Kidney epithelial cell (primary cell): ENCODE data around the gene ORAI1. TPM values are rescaled to one million over a fixed set of nuclear protein-coding genes. Genes with fewer than 3 reads are reported as not detected.

Experiments used
- DNase-seq: peaks from one replicate; pipeline ENCODE4 v3.0.0-alpha.2; 2010; ENCODE audit warnings: low read depth
- H3K27me3 ChIP-seq: 2 replicates; pipeline ENCODE4 v1.6.0; 2011; ENCODE audit warnings: low read length; ENCODE audit not compliant: control insufficient read depth, insufficient read depth
- H3K36me3 ChIP-seq: 2 replicates; pipeline ENCODE4 v1.5.1; 2011; ENCODE audit warnings: low read length; ENCODE audit not compliant: control insufficient read depth, insufficient read depth
- H3K4me3 ChIP-seq: 2 replicates; pipeline ENCODE4 v1.5.1; 2011; ENCODE audit warnings: low read depth, mild to moderate bottlenecking, control low read depth, low read length
- CTCF ChIP-seq: IDR thresholded peaks from 2 replicates; pipeline ENCODE4 v1.5.1; 2011; ENCODE audit warnings: mild to moderate bottlenecking, moderate library complexity, low read length, control low read depth, inconsistent platforms; ENCODE audit not compliant: insufficient read depth, poor library complexity, severe bottlenecking
- total RNA-seq: library from RNA; depleted of rRNA; stranded (reverse); fragments of >200 nt; gene quantifications from 2 replicates; pipeline ENCODE4 v1.2.3, GENCODE V29; 2015

Gene ORAI1
- total RNA-seq, 1 donor from 2014 or later = 11.9 TPM

- no peaks in the 10 kb centered on the region for H3K27me3 ChIP-seq
- H3K4me3 ChIP-seq = no peak overlapping the region
- no peak for DNase-seq
- no peak for TF ChIP-seq CTCF
- H3K36me3 ChIP-seq = no peaks in the 10 kb centered on the region
These were observed 22.7 kb upstream of the ORAI1 start for GRCh38 chr12:121603581-121603980.

GRCh38 chr12:121608301-121608700 is 18.0 kb upstream of the ORAI1 start:
- H3K27me3 ChIP-seq = no peaks in the 10 kb centered on the region
- DNase-seq = no peak
- H3K36me3 ChIP-seq = no peaks in the 10 kb centered on the region
- TF ChIP-seq CTCF = no peak
- no peak overlapping the region for H3K4me3 ChIP-seq

GRCh38 chr12:121610239-121611149 is 15.8 kb upstream of the ORAI1 start:
- no peak for TF ChIP-seq CTCF
- no peak for DNase-seq
- H3K4me3 ChIP-seq = no peak overlapping the region

GRCh38 chr12:121611306-121611705 is 15.0 kb upstream of the ORAI1 start:
- no peaks in the 10 kb centered on the region for H3K27me3 ChIP-seq
- no peak for DNase-seq
- no peak for TF ChIP-seq CTCF
- H3K4me3 ChIP-seq = no peak overlapping the region
- H3K36me3 ChIP-seq = no peaks in the 10 kb centered on the region

More at GRCh38 chr12:121610239-121611149, 15.8 kb upstream of the ORAI1 start:
- H3K27me3 ChIP-seq = no peaks in the 10 kb centered on the region
- no peaks in the 10 kb centered on the region for H3K36me3 ChIP-seq

- Histone ChIP-seq H3K36me3 (no peaks in the 10 kb centered on the region), H3K27me3 (no peaks in the 10 kb centered on the region), H3K4me3 (no peak overlapping the region)
- no peak for DNase-seq
- no peak for TF ChIP-seq CTCF
These were observed 12.9 kb upstream of the ORAI1 start for GRCh38 chr12:121613462-121613861.

GRCh38 chr12:121614872-121615467 is 11.4 kb upstream of the ORAI1 start:
- no peak for TF ChIP-seq CTCF
- DNase-seq = no peak
- H3K27me3 ChIP-seq = no peaks in the 10 kb centered on the region
- H3K4me3 ChIP-seq = no peak overlapping the region
- no peaks in the 10 kb centered on the region for H3K36me3 ChIP-seq
